ENCODE data around the gene C1orf122. TPM values are rescaled to one million over a fixed set of nuclear protein-coding genes. Genes with fewer than 3 reads are reported as not detected.

The C1orf122 gene
- total and polyA plus RNA-seq, 4 donors: 4.5 to 45.1 (median 18.2) TPM

GRCh38 chr1:37776946-37777516 lies 30.6 kb upstream of the C1orf122 start:
- Histone ChIP-seq H3K4me3 (ENCODE audit: low read depth in 1 of 3, low read length in 3 of 3) (no peak overlapping the region), H3K27me3 (ENCODE audit: control insufficient read depth in 4 of 4, insufficient read depth in 4 of 4, low read length in 3 of 4) (no peaks in the 10 kb centered on the region), H3K27ac (ENCODE audit: low read depth in 1 of 2, low read length in 2 of 2) (no peak overlapping the region), H3K9ac (ENCODE audit: low read depth in 1 of 2, low read length in 2 of 2) (no peak overlapping the region), H3K4me1 (ENCODE audit: control insufficient read depth in 4 of 4, insufficient read depth in 4 of 4, low read length in 3 of 4) (no peaks in the 10 kb centered on the region), H3K9me3 (ENCODE audit: control insufficient read depth in 4 of 4, low read length in 3 of 4) (no peaks in the 10 kb centered on the region), H3K36me3 (ENCODE audit: control insufficient read depth in 4 of 4, insufficient read depth in 3 of 4, low read depth in 1 of 4, low read length in 3 of 4) (no peaks in the 10 kb centered on the region)
- WGBS: 66% methylated on average over 4 of the region's 4 CpGs
- DNase-seq (ENCODE audit: low spot score): no peak
- TF ChIP-seq, protein P1, sequence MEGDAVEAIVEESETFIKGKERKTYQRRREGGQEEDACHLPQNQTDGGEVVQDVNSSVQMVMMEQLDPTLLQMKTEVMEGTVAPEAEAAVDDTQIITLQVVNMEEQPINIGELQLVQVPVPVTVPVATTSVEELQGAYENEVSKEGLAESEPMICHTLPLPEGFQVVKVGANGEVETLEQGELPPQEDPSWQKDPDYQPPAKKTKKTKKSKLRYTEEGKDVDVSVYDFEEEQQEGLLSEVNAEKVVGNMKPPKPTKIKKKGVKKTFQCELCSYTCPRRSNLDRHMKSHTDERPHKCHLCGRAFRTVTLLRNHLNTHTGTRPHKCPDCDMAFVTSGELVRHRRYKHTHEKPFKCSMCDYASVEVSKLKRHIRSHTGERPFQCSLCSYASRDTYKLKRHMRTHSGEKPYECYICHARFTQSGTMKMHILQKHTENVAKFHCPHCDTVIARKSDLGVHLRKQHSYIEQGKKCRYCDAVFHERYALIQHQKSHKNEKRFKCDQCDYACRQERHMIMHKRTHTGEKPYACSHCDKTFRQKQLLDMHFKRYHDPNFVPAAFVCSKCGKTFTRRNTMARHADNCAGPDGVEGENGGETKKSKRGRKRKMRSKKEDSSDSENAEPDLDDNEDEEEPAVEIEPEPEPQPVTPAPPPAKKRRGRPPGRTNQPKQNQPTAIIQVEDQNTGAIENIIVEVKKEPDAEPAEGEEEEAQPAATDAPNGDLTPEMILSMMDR (IDR thresholded peaks at IDR 0.05; ENCODE audit: low read depth, low read length, missing input control): no peak
- TF ChIP-seq NR2F2 (IDR thresholded peaks at IDR 0.05): no peak
- TF ChIP-seq GABPA (IDR thresholded peaks at IDR 0.05 in 1 of 2, conservative IDR thresholded peaks at IDR 0.05 in 1 of 2): no peak
- TF ChIP-seq, protein P2, sequence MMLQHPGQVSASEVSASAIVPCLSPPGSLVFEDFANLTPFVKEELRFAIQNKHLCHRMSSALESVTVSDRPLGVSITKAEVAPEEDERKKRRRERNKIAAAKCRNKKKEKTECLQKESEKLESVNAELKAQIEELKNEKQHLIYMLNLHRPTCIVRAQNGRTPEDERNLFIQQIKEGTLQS (IDR thresholded peaks at IDR 0.05): no peak
- TF ChIP-seq TAF1 (conservative IDR thresholded peaks at IDR 0.05): no peak
- TF ChIP-seq FOXA1 (IDR thresholded peaks at IDR 0.05): no peak
- TF ChIP-seq ZBTB33 (IDR thresholded peaks at IDR 0.05): no peak
- no peak for TF ChIP-seq RXRA (IDR thresholded peaks at IDR 0.05)
- no peak for TF ChIP-seq JUND (IDR thresholded peaks at IDR 0.05)
- no peak for TF ChIP-seq HNF4A (conservative IDR thresholded peaks at IDR 0.05)
- TF ChIP-seq HNF4G (IDR thresholded peaks at IDR 0.05): no peak
- no peak for TF ChIP-seq RAD21 (IDR thresholded peaks at IDR 0.05)
- no peak for TF ChIP-seq REST (IDR thresholded peaks at IDR 0.05)
- TF ChIP-seq FOXA2 (IDR thresholded peaks at IDR 0.05): no peak
- TF ChIP-seq SP1 (IDR thresholded peaks at IDR 0.05): no peak

- H3K27ac ChIP-seq (ENCODE audit: low read depth in 1 of 2, low read length in 2 of 2): no peak overlapping the region
- H3K27me3 ChIP-seq (ENCODE audit: control insufficient read depth in 4 of 4, insufficient read depth in 4 of 4, low read length in 3 of 4): no peaks in the 10 kb centered on the region
- TF ChIP-seq REST (IDR thresholded peaks at IDR 0.05): no peak
- TF ChIP-seq NR2F2 (IDR thresholded peaks at IDR 0.05): no peak
- no peak for TF ChIP-seq EGR1 (IDR thresholded peaks at IDR 0.05; ENCODE audit: low read depth in 2 of 2)
- no peak for TF ChIP-seq RXRA (IDR thresholded peaks at IDR 0.05)
- no peak for TF ChIP-seq YY1 (IDR thresholded peaks at IDR 0.05)
- TF ChIP-seq, protein P3, sequence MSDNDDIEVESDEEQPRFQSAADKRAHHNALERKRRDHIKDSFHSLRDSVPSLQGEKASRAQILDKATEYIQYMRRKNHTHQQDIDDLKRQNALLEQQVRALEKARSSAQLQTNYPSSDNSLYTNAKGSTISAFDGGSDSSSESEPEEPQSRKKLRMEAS (IDR thresholded peaks at IDR 0.05): no peak
- no peaks in the 10 kb centered on the region for H3K4me1 ChIP-seq (ENCODE audit: control insufficient read depth in 4 of 4, insufficient read depth in 4 of 4, low read length in 3 of 4)
- no peaks in the 10 kb centered on the region for H3K36me3 ChIP-seq (ENCODE audit: control insufficient read depth in 4 of 4, insufficient read depth in 3 of 4, low read depth in 1 of 4, low read length in 3 of 4)
- no peak overlapping the region for H3K9ac ChIP-seq (ENCODE audit: low read depth in 1 of 2, low read length in 2 of 2)
- DNase-seq (ENCODE audit: low spot score): no peak
- WGBS: 85% methylated on average over 3 of the region's 3 CpGs
- no peak overlapping the region for H3K4me3 ChIP-seq (ENCODE audit: low read depth in 1 of 3, low read length in 3 of 3)
- H3K9me3 ChIP-seq (ENCODE audit: control insufficient read depth in 4 of 4, low read length in 3 of 4): no peaks in the 10 kb centered on the region
Observed at GRCh38 chr1:37778654-37779053, 28.9 kb upstream of the C1orf122 start.
